GM19328 (cell line): Measurements from ENCODE around the gene NFIC.
"Not testable (repeated sequence)": the region's sequence is repeated elsewhere in the genome, so short reads cannot be mapped to it uniquely, and the experiment has no call there.

Experiments used
- ATAC-seq: cut with Tn5 transposase; IDR thresholded peaks from one replicate; pipeline ENCODE4 v1.9.1; 2021; ENCODE audit warnings: mild to moderate bottlenecking, moderate library complexity; ENCODE audit not compliant: unreplicated experiment

Gene NFIC

GRCh38 chr19:3370728-3371591, 4.6 kb downstream of the NFIC start:
- ATAC-seq: no peak

GRCh38 chr19:3372413-3372812, 6.0 kb downstream of the NFIC start:
- ATAC-seq: no peak

- no peak for ATAC-seq
Observed at GRCh38 chr19:3373971-3374368, 7.6 kb downstream of the NFIC start.

- no peak for ATAC-seq
Observed at GRCh38 chr19:3374369-3375112, 8.2 kb downstream of the NFIC start.

- no peak for ATAC-seq
Observed at GRCh38 chr19:3375221-3376090, 9.1 kb downstream of the NFIC start.

GRCh38 chr19:3376091-3376455, 9.7 kb downstream of the NFIC start:
- ATAC-seq: not testable (repeated sequence)

- no peak for ATAC-seq
Observed at GRCh38 chr19:3378352-3379150, 12.2 kb downstream of the NFIC start.

- ATAC-seq: no peak
Observed at GRCh38 chr19:3380829-3381228, 14.4 kb downstream of the NFIC start.

GRCh38 chr19:3381701-3382372, 15.5 kb downstream of the NFIC start:
- ATAC-seq: no peak

GRCh38 chr19:3382460-3383100, 16.2 kb downstream of the NFIC start:
- no peak for ATAC-seq

- no peak for ATAC-seq
Observed at GRCh38 chr19:3383121-3383722, 16.8 kb downstream of the NFIC start.

GRCh38 chr19:3386447-3387234, 20.3 kb downstream of the NFIC start:
- no peak for ATAC-seq

- ATAC-seq: no peak
Observed at GRCh38 chr19:3387645-3388589, 21.5 kb downstream of the NFIC start.

GRCh38 chr19:3389446-3389778, 23.0 kb downstream of the NFIC start:
- ATAC-seq: no peak

GRCh38 chr19:3389876-3390371, 23.5 kb downstream of the NFIC start:
- no peak for ATAC-seq

- not testable (repeated sequence) for ATAC-seq
Observed at GRCh38 chr19:3391911-3392310, 25.5 kb downstream of the NFIC start.

GRCh38 chr19:3392480-3392879, 26.1 kb downstream of the NFIC start:
- ATAC-seq: no peak
